GM18502 (cell line): ENCODE data around the gene BCAS1.
"Not testable (repeated sequence)": the region's sequence is repeated elsewhere in the genome, so short reads cannot be mapped to it uniquely, and the experiment has no call there.

Experiments
- ATAC-seq: cut with Tn5 transposase; IDR thresholded peaks from one replicate; pipeline ENCODE4 v1.9.1; 2021; ENCODE audit warnings: mild to moderate bottlenecking; ENCODE audit not compliant: unreplicated experiment, poor library complexity

BCAS1 gene

DNA sequence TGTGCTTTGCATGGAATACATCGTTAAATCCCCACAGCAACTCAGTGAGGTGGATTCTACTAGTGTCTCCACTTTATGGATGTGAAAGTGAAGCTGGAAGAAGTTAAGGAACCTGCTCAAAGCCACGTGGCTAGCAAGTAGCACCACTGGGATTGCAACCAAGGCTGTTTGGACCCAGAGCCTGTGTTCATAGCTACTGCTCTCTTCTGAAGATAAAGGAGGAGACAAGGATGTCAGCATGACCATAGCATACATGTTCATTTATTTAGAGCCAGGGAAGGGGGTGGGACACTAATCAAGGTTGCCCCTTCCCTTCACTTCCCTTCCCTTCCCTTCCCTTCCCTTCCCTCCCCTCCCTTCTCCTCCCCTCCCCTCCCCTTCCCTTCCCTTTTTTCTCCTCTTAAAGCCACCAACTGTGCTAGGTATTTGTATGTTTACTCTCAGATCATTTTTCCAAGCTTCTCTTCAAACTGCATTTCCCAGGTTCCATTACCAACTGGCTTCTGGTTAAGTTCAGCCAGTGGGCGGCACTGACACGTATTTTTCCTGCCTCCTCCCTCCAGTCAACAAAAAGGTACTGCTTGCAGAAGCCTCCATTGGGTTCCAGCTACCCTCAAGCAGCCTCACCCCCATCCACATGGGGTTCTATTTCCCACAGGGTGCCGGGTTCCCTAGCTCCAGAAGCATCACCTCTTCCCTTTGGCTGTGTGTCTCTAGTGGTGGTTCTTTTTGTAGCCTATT, 134.9 kb downstream of the BCAS1 start:
- no peak for ATAC-seq

DNA sequence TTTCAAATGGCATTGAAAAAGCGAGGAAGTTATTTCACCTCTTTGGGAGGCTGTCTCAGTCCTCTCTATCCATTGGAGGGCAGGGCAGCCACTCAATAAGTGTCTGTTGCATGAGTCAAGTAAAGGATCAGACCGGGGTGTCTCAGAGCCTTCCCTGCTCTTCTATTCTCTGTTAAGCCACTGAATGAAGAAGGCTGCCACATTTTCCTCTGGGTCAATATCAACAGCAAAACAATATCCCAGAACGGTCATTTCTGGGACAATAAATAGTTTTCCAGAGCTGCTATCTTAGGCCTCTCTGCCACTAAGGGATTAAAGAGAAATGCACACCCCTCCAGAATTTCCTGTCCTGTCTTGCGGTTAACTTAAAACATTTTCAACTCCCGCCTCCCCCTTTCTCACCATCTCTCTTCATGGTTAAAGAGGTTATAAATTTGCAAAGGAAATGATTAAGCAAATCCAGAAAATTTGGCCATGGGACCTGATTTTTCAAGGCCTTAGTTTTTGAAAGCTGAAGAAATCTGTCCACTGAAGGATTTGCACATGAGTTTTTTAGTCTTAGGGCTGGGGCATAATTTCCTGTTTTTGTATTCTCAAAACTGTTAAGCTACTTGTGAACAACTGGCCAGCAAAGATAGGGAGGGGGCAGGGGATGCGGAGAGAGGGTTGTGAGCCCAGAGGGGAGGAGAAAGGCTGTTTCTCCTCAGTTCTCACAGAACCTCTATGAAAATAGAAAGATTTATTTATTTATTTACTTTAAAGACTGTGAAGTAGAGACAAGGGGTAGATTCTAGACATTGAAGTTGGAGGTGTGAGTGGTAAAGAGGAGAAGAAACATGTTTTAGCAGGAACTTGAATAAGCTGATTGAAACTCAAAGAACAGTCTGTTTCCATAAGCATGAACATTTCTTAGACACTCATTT, 135.7 kb downstream of the BCAS1 start:
- peak; percentile 47 for ATAC-seq

DNA sequence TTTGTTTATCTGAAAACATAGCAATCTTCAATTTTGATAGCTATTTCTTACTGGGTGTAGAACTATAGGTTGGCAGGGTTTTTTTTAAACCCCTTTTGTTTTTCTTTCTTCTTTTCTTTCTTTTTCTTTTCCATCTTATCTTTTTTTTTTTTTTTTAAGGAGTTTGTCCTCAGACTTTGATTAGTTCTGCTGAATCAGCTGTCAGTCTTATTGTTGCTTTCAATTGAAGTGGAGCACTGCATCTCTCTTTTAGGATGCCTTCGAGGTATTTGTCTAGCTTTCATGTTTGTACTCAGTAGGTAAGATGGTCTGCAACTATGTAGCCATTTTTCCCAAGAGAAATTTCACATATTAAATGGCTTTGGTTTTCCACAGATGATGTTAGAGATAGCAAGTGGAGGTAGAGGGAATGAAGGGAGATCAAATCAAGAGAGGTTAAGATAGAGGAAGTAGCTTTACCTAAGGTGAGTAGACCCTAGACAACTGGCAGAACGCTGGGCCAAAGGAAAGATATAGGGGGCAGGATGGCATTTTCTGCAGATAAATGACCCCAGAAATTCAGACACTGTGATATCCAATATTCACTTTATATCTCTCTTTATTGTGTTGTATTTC, 137.1 kb downstream of the BCAS1 start:
- no peak for ATAC-seq

DNA sequence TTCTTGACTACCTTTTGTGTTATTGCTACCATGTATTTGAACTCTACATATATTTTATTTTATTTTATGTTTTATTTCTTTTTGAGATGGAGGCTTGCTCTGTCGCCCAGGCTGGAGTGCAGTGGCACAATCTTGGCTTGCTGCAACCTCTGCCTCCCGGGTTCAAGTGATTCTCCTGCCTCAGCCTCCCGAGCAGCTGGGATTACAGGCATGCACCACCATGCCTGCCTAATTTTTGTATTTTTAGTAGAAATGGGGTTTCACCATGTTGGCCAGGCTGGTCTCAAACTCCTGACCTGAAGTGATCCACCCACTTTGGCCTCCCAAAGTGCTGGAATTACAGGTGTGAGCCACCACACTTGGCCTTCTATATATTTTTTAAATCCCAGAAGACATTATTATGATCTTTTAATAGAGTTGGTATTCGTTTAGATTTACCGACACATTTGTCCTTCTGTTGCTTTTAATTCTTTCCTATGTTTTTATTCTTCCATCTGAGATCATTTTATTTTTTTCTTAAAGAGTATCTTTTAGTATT, 137.7 kb downstream of the BCAS1 start:
- not testable (repeated sequence) for ATAC-seq

DNA sequence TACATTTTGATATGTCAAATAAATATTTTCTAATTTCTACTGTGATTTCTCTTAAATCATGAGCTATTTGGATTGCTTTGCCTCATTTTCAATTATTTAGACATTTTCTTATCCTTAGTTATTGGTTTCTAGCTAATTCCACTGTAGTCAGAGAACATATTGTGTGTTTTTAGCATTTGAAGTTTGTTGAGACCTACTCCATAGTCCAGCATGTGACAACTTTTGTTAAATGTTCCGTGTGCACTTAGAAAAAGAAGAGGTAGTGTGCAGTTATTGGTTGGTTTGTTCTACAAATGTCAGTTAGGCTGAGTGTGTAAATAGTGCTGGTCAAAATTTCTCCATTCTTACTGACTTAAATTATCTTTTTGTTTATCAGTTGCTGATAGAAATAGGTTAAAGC, 138.8 kb downstream of the BCAS1 start:
- ATAC-seq, result no peak

DNA sequence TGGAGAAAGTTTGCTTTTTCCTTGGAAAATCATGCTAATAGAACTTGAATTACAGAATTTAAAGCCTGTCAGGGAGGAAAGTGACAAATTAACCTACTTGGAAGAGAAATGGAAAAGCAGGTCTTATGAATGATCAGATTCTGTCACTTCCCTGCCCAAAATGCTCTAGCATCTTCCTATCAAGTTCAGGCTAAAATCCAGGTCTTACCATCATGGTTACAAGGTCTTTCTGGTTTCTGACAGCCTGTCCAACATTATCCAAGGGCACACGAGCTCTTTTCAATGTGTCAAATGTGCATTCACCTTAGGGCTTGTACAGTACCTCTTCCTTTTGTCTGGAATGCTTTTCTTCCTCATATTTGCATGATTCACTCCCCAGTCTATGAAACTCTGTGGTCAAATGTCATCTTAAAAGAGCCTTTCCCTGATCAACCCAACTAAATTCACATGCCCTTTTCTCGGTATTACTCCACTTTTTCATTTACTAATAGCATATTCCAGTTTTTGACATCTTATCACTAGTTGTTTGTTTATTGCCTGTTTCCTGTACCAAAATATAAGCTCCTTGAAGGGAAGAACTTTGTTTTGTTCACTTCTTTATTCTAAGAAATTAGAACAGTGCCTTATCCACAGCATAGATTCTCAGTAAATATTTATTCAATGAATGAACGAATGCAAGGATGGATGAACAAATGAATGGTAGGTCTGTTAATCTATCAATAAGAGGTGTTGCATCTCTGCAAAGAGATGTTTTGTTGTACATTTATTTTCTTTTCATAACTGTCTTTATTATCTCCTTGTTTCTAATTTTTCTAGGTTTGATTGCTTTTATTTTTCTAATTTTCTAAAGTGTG, 139.5 kb downstream of the BCAS1 start:
- ATAC-seq, result no peak

DNA sequence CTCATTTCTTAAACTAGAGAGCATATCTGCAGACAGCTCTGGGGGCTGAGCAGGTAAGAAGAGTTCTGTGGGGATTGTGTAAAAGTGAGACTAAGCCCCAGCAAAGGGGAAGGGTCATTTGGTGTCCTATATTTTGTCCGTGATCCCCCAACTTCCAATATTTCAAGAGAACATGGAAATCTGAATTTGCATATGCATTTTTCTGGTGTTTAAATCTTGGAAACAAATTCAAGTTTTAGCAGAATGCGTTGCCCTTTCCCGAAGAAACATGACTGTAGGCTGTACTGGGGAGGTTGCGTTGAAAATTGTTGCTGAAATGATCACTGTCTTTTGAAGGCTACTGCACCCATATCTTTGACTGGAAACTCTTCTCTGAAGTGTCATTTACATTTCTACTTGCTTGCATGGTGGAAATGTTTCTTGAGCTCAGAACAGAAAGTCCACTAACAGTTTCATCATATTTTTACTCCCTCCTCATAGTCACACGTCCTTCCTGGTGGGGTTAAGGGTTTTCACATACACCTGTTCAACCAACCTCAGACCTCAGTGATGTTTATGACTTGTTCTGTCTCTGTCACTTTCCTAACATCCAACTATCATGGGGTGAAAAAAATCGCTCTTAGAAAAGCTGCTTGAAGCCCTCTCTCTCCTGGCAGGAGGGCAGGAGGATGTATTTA, 140.3 kb downstream of the BCAS1 start:
- peak; percentile 62 for ATAC-seq

DNA sequence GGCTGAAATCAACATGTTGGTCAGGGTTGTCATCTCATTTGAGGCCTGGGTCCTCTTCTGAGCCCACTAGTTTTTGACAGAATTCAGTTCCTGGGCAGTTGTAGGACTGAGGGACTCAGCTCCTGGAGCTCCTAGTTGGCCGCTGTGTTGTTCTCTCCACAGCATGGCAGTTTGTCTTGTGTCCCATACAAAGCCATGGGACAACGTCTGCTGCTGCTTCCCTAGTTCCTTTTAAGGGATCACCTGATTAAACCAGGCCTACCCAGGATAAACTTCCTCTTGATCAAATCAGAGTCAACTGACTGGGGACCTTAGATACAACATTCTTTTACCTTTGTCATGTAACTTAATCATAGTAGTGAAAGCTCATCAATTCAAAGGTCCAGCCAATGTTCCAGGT, 141.0 kb downstream of the BCAS1 start:
- no peak for ATAC-seq

DNA sequence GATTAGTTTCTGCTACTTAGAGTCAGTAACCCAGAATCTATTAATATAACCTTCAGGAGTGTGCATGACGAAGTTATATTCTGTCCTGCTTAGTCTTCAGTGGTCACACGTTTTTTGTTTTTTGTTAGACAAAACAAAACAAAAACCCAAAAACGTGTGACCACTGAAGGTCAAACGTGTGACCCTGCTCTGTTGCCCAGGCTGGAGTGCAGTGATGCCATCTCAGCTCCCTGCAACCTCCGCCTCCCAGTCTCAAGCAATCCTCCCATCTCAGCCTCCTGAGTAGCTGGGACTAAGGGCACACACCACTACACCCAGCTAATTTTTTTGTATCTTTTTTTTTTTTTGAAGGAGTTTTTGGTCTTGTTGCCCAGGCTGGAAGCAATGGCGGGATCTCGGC, 142.4 kb downstream of the BCAS1 start:
- no peak for ATAC-seq

DNA sequence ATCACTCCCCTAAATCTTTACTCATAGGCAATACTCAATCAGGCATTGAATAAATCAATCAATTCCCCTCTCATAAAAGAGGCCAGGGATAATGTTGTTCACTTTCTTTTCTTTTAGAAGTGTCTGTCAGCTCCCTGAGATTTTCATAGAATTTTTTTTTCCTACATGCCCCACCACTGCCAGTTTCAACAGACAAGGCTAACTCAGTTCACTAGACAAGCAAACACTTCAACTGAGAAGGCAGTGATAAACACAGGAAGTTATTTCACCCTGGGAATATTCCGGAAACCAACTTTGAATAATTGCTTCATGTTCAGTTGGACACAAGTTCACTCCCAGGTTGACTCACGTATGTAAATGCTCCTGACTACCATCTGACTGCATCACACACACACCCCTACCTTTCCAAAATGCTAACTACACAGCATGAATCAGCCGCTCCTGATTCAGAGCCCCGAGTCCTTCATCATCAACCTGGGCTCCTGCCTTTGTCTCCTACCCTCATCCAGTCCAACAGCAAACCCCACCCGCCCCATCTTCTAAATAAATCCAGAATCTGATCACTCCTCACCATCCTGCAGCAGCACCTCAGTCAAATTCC, 143.9 kb downstream of the BCAS1 start:
- ATAC-seq, result peak; percentile 68

DNA sequence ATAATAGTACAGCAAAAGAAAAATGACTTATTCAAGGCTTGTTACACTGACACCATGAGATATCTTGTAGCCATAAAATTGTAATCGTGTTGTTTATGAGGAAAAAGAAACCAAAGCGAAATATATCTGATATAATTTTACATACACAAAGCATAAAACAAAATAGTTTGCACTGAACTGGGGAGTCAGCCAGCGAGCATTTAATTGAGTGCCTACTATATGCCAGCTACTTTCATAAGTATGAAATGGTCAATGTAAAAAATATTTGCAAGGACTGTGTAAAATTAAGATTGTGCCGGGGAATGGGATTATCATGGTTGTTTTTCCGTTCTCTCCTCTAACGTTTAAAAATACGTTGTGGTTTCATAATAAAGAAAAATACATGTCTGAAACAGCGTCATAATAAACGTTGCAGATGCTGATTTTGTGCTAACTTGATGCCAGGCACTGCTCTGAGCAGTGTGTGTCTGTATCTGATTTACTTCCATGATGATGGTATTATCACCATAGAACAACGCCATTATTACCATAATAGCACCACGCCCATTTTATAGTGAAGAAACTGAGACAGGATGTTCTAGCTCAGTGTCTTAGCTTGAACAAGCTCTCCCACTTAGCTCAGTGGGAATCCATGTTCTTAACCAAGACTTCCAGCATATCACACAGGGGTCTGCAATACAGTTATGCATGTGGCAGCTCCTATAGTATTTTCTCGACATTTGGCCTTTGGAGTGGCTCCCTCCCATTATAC, 144.6 kb downstream of the BCAS1 start:
- no peak for ATAC-seq

DNA sequence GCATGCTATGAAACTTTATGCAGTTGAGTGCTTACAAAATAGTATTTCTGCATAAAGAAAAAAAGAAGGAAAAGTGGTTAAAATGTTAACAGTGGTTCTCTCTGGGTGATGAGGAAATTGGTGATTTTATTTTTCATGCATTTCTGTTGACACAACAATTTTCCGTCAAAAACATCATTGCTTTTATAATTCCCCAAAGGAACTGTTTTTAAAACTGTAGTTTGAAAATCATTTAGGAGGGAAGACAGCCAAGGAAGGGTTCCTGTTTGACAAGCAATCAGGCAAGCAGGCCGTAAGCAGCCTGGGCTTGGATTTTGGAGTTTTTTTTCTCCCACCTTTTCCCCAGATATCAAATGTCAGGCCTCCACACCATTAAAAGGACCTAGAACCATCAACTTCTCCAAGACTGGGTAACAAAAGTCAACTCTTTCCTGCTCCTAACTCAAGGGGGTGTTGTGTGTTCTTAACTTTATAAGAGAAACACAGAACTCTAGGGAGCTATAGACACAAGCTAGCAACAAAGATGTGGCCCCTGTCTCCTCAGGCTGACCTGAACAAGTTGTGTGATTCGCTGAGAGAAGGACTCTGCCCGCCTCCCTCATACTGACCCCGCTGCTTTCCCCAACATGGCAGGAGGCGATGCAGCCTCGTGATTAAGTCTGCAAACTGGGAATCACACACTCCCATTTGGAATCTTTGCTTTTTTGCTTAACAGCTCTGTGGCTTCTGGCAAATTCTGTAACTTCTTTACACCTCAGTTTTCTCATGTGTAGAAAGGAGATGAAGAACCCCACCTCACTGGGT, 146.6 kb downstream of the BCAS1 start:
- no peak for ATAC-seq

DNA sequence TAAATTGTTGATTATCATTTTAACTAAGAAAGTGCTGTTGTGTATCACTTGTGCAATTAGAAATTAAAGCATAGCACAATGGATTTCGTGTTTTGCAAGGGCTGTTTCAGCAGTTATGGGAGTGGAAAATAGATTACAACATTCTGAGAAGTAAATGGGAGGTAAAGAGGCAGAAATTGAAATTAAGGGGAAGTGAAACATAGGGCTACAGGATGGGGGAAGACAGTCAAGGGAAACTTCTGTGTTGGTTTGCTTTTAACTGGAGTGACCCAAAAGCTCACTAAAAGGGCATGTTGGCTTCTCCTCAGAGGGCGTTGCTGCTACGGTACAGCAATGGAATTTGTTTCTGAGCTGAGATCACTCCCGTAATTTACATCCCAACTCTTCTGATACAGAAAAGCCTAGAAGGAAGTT, 147.5 kb downstream of the BCAS1 start:
- ATAC-seq, result peak; percentile 66

DNA sequence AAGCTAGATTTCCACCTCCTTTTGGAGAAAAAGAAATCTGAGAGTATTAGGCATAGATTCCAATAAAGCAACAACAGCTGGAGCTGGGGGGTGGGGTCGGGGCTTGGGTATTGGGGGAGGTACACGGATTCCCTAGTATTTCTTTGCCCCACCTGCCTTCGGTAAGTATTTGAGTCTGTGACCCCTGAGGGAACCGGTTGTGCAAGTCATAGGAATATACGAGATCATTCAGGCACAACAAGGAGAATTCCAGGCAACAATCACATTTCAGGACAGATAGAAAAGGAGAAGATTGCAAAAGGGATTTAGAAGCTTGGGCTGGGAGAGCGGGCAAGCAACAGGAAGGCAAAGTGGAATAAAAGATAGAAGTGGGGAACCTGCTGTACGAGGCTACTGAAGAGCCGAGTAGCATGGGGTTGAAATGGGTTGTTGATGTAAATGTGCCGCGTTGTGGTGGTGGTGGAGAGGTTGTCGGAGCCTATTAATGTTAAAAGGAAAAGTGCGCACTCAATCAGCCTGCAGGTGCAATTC, 148.9 kb downstream of the BCAS1 start:
- ATAC-seq, result no peak

DNA sequence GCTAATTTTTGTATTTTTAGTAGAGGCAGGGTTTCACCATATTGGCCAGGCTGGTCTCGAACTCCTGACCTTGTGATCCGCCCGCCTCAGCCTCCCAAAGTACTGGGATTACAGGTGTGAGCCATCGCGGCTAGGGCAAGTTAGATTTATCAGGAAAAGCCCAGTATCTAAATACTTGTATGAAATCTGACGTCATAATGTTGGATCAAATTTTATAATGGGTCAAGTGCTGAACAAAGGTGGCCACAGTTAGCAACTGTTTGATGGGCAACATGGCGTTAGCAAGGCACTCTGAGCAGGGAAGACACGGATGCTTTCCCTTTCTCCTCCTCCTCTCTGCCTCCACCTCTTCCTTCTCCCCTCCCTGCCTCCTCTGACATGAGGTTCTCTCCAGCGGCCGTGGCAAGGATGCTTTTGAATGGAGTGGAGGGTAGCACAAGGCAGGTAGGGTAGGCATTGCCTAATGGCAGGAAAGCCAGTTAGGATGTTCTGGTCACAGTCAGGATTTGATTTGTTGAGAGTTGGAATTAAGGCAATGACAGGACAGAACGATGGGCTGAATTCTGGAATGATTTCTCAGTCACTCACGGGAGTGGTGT, 149.6 kb downstream of the BCAS1 start:
- ATAC-seq, result no peak

DNA sequence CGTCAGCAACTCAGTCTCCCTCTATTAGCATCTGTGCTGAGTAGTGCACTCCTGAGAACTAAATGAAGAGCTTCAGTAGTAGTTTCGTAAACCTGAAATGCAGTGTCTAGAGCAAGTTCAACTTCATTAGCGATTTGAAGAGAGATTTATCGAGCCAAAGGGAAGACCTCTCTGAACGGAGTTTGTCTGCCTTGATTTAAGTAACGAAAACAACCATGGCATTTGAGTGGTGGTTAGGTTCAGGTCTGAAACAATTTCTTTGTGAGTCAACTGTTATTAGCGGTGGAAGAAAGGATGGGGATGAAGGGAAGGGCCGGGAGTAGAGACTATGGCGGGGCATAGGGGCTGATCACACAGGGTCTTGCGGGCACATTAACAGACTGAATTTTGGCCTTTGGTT, 150.5 kb downstream of the BCAS1 start:
- no peak for ATAC-seq

DNA sequence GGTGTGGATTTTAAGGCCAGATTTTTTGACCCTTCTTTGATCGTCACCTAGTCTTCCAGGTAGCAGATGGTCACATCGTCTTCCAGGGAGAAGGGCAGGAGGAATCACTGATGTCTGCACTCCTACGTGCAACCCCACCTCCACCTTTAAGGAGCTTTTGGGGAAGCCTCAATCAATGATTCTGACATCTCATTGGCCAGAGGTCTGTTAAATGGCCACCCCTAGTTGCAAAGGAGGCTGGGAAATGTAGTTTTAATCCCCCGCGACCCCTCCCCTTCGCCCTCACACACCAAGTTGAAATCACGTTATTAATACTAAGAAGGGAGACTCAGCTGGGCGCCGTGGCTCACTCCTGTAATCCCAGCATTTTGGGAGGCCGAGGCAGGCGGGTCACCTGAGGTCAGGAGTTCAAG, 151.4 kb downstream of the BCAS1 start:
- no peak for ATAC-seq
